ENCODE measurements around the gene ZNF24. TPM values are rescaled to one million over a fixed set of nuclear protein-coding genes. Genes with fewer than 3 reads are reported as not detected.

ZNF24 gene
- total RNA-seq, 1 donor from 2014 or later = 50.2 TPM

DNA sequence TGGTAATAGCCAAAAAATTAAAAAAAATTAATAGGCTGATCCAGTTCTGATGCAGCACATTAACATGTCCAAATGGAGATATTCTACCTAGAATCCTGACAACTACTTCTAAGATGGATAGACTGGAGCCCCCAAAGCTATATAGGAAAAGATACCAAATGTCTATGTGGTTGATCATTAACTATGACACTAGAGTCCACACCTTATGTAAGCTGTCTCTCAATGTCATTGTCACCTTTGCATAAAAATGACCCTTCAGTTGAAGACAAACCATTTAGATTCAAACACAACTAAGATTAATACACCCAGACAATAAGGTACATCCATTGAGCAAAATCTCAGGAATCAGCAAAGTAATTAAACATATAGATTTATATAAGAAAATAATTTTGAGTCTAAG, 18.3 kb upstream of the ZNF24 start:
- DNase-seq (ENCODE audit: missing footprints) (no peak), ATAC-seq (no peak)
- intact Hi-C loops (cut with DNase I) = no loop called here

DNA sequence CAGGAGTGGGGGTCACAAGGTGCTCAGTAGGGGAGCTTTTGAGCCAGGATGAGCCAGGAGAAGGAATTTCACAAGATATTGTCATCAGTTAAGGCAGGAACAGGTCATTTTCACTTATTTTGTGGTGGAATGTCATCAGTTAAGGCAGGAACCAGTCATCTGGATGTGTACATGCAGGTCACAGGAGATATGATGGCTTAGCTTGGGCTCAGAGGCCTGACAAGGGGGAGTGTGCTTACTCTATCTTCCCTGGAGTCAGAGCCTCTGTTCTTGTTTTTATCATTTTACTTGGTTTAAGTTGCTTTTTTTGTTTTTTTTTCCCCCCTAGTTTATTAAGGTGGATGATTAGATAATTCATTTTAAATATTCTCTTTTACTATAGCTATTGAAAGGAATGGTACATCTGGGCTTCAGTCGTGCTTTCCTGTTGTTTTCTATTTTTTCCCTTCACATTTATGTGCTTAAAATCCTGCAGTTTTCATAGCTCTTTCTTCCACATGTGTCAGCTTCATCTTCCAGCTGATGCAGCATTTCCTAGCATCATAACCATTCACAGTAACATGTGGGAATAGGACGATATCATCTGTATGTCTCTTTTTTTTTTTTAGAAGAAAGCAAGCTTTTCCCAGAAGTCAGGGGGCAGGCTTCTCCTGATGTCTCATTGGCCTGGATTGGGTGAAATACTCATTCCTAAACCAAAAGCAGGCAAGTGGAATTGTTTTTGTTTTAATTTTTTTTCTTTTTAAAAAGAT, 17.5 kb upstream of the ZNF24 start:
- no peak for ATAC-seq
- intact Hi-C loops (cut with DNase I) = no loop called here

GRCh38 chr18:35355140-35355618, 11.0 kb upstream of the ZNF24 start:
- intact Hi-C loops (cut with DNase I) = loop anchor here (1.0 kb wide), 1 partner anchor 124 kb away; no protein-coding TSS in a partner anchor
- peak; percentile 98 for ATAC-seq
- peak; percentile 68 for DNase-seq (ENCODE audit: missing footprints)

More for the DNA sequence above, 17.5 kb upstream of the ZNF24 start:
- DNase-seq (ENCODE audit: missing footprints) = no peak

- intact Hi-C loops (cut with DNase I) = loop anchor here (5.0 kb wide), 1 partner anchor 345 kb away; no protein-coding TSS in a partner anchor
- no peak for ATAC-seq
- no peak for DNase-seq (ENCODE audit: missing footprints)
Observed at GRCh38 chr18:35352778-35353177, 8.6 kb upstream of the ZNF24 start.

DNA sequence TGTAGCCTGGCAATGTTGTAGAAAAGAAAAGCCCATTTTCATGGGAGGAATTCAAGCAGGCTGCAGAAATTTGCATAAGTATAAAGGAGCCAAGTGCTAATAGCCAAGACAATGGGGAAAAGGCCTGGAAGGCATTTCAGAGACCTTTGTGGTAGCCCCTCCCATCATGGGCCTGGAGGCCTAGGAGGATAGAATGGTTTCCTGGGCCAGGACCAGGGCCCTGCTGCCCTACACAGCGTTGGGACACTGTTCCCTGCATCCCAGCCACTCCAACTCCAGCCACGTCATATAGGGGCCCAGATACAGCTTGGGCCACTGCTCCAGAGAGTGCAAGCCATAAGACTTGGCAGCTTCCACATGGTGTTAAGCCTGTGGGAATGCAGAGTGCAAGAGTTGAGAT, 8.1 kb upstream of the ZNF24 start:
- intact Hi-C loops (cut with DNase I) = loop anchor here (5.0 kb wide), 1 partner anchor 345 kb away; no protein-coding TSS in a partner anchor
- ATAC-seq = no peak
- no peak for DNase-seq (ENCODE audit: missing footprints)

DNA sequence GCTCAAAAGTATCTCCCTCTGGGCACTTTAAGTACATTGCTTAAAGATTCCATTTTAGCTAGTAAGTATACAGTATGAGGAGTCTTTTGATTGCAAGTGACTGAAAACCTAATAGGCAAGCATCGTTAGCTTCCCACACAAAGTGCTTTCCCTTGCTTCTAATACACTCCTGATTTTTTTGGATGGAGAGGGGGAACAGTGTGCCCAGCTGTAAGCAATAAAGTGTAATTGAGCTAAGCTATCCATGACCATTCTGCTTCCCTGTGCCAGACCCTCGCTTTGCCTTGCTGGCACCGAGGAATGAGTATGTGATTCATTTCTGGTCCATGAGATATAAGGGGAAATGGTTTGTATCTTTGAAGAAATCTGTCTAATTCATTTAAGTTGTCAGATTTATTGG, 3.8 kb upstream of the ZNF24 start:
- ATAC-seq (no peak), DNase-seq (ENCODE audit: missing footprints) (no peak)
- intact Hi-C loops (cut with DNase I) = no loop called here

DNA sequence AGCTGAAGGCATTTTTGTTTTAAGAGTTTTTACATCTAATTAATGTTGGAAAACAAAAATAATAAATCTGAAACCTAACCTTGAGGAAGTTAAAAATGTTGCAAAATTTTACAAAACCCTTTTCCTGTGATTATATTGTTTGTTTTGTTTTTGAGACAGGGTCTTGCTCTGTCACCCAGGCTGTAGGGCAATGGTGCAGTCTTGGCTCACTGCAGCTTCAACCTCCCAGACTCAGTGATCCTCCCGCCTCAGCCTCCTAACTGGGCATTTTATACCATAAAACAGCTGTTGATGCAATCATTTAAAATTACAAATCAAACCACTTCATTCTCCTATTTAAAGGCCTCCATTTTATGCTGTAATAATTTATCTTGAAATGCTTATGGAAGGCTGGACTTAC, 1.7 kb upstream of the ZNF24 start:
- no peak for DNase-seq (ENCODE audit: missing footprints)
- intact Hi-C loops (cut with DNase I) = loop anchor here (2.0 kb wide), 1 partner anchor 105 kb away; the partner anchor contains the start of gene ZNF397
- ATAC-seq = no peak

DNA sequence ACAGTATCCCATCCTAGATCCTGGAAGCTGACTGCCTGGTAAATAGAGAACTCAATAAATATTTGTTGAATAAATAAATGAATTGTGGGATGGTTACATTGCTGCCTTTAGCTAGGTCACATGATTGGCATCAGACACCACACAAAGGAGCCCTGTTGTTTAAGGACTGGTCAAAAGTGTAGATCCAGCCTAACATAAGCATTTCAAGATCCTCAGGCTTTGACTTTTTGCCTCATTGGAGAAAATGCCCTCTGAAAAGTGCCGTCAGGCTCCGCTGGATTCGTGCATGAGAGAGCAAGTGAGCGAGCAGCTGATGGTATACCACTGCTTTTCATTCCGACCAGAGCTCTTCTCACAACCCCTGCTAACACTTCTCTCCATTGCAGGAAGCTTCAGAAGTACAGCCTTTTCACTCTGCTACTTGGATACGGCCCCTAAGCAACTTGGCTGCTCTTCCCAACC, 1.3 kb upstream of the ZNF24 start:
- no peak for DNase-seq (ENCODE audit: missing footprints)
- intact Hi-C loops (cut with DNase I) = loop anchor here (2.0 kb wide), 1 partner anchor 105 kb away; the partner anchor contains the start of gene ZNF397
- ATAC-seq = no peak

- ATAC-seq (no peak), DNase-seq (ENCODE audit: missing footprints) (no peak)
- intact Hi-C loops (cut with DNase I) = loop anchor here (1.0 to 2.0 kb wide), 2 partner anchors 55 to 104 kb away; partner anchors contain the start of genes ZNF397 and ZSCAN30
Observed at GRCh38 chr18:35344736-35345459, 678 bp upstream of the ZNF24 start.

DNA sequence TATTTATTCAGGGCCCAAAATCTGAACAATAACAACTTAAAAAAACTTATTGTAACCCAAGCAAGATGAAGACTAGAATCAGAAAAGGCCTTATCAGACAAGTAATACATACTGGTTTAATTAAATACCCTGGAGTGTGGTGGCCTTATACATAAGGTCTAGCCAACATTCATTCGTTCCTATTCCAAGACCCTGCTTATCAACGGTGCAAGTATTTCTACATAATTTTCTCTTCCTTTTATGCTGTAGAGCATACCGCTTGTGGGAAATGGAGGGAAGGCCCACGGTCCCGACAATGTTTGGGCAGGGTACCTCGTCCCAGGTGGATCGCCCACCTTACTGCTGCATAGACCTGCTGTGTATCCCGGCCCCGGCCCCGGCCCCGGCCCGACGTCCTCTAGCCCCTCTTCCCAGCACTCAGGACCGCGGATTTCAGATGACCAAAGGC, 708 bp downstream of the ZNF24 start:
- no peak for ATAC-seq
- DNase-seq (ENCODE audit: missing footprints) = no peak
- intact Hi-C loops (cut with DNase I) = no loop called here

DNA sequence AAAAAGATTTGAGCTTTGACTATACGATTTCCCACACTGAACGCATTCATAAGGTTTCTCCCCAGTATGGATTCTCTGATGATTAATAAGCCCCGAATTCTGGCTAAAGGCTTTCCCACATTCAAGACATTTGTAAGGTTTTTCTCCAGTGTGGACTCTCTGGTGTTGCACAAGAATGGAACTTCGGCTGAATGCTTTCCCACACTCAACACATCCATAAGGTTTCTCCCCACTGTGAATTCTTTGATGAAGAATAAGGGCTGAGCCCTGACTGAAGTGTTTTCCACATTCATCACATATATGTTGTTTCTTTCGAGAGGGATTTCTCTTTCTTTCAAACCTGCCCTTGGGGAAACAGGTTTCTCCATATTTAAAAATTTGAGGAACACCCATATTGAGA, 6.9 kb downstream of the ZNF24 start:
- ATAC-seq = no peak
- intact Hi-C loops (cut with DNase I) = no loop called here
- no peak for DNase-seq (ENCODE audit: missing footprints)

GRCh38 chr18:35335866-35336265, 8.4 kb downstream of the ZNF24 start:
- intact Hi-C loops (cut with DNase I) = no loop called here
- DNase-seq (ENCODE audit: missing footprints) (no peak), ATAC-seq (no peak)

GRCh38 chr18:35334821-35335220, 9.4 kb downstream of the ZNF24 start:
- no peak for ATAC-seq
- intact Hi-C loops (cut with DNase I) = no loop called here
- DNase-seq (ENCODE audit: missing footprints) = no peak

DNA sequence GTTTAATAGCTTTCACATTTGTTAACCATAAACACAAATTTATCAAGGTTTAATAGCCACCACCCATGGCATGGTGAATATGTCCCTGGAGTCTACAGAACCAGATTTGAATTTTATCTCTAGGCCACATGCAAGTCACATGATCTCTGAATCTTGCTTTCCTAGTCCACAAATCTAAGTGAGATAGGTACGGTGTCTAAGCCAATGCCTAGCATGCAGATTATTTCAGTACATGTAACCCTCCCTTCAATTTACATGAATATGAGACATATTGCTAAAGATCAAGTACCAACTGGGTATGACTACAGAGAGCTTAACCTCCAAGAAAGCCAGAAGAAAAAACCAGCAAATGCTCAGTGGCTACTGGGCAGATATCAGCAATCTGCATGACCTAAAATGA, 10.0 kb downstream of the ZNF24 start:
- DNase-seq (ENCODE audit: missing footprints) (no peak), ATAC-seq (no peak)
- intact Hi-C loops (cut with DNase I) = no loop called here

DNA sequence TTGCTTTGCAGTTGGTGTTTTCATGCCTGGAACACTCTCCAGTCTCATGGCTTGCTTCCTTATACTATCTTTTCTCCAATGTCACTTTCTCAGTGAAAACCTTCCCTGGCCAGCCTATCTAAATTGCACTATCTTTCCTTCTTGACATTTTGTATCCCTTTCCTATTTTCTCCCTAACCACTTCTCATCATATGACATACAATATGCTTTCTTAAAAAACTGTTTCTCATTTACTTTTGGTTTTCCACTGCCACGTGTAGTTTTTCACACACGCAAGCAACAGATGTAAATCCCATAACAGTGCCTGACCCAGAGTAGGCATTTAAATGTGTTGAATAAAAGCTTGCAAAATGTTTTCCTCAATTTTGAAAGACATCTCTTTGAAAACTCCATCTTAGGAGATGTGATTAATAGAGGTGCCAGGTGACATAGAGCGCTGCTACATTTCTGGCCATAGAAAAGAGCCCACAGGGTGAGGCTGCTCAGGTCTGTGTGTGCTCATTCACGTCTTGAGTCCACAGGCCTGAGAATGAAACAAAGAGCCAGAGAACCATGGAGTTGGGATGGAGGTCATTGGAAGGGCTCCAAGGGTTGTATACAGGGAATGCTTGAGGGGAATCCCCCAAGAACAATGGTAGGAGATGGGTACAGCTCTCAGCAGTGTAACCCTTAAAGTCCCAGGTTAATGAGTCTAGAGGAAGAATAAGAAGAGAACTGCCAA, 12.7 kb downstream of the ZNF24 start:
- intact Hi-C loops (cut with DNase I) = no loop called here
- DNase-seq (ENCODE audit: missing footprints) (no peak), ATAC-seq (no peak)

- no peak for DNase-seq (ENCODE audit: missing footprints)
- intact Hi-C loops (cut with DNase I) = no loop called here
- ATAC-seq = no peak
Observed at GRCh38 chr18:35328868-35329267, 15.4 kb downstream of the ZNF24 start.

DNA sequence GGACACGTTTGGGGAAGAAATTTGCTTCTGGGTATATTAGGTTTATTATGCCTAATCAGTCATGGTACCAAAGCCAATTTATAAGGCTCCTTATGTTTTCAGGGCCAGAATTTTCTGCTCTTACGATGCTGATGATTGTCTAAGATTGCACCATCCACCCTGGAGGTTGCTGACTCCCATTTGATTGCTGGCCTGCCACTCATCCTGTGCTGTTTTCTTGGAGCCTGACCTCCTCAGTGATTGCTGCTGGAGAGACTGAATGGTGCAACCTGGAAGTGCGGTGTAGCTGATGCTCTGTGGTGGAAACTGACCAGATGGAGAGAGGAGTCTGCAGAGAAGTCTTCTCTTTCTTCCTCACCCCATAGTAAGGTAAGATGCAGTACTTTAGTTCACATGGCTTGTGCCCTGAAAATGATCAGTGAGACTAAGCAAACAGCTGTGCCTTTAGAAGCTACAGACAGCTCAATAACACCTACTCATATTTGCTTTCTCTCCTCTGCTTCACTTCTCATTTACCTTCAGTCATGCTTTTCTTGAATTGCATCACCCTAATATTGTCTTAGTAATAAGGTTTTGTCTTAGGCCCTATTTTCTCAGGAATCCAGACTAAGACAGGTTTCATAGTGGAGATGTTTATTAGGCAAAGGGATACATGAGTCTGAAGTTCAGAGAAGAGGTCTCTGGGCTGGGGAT, 17.4 kb downstream of the ZNF24 start:
- intact Hi-C loops (cut with DNase I) = no loop called here
- ATAC-seq = no peak
- DNase-seq (ENCODE audit: missing footprints) = no peak

GRCh38 chr18:35324926-35325655, 19.1 kb downstream of the ZNF24 start:
- DNase-seq (ENCODE audit: missing footprints) = no peak

More at GRCh38 chr18:35324926-35325655, 19.1 kb downstream of the ZNF24 start:
- intact Hi-C loops (cut with DNase I) = no loop called here
- ATAC-seq = no peak

All from Right ventricle myocardium inferior (tissue), 1 donor.